Measurements from ENCODE around the gene STOML3. TPM values are rescaled to one million over a fixed set of nuclear protein-coding genes. Genes with fewer than 3 reads are reported as not detected.

The STOML3 gene
- total and polyA plus RNA-seq, 2 of the 8 experiments (the other 6 are each of a cell fraction or from before 2014, with no cell fraction given) = 0.06 TPM; not detected in 1

GRCh38 chr13:39023316-39023715 is 32.7 kb upstream of the STOML3 start (continued):
- TF ChIP-seq ATF2 (IDR thresholded peaks at IDR 0.05; ENCODE audit: low read length) (peak; percentile 42; the same call in 1 of the 2 replicates), YY1 (IDR thresholded peaks at IDR 0.05; ENCODE audit: low read depth, low read length) (no peak), CEBPB (IDR thresholded peaks at IDR 0.05; ENCODE audit: low read depth, low read length) (peak; percentile 97)
